Progenitor cell of endocrine pancreas (in vitro differentiated cells): Measurements from ENCODE around the gene IL17REL. TPM values are rescaled to one million over a fixed set of nuclear protein-coding genes. Genes with fewer than 3 reads are reported as not detected.

Experiments used
- DNase-seq: peaks from one replicate; pipeline ENCODE4 v3.0.0; 2021; ENCODE audit warnings: low spot score; ENCODE audit not compliant: unreplicated experiment
- H3K27ac Mint-ChIP-seq: 2 replicates; pipeline ENCODE4 v1.8.0; 2021; ENCODE audit warnings: mild to moderate bottlenecking, moderate library complexity, mixed read lengths
- H3K27me3 Mint-ChIP-seq: 2 replicates; pipeline ENCODE4 v1.8.0; 2021; ENCODE audit warnings: mixed read lengths
- H3K36me3 Mint-ChIP-seq: 2 replicates; pipeline ENCODE4 v1.8.0; 2022; ENCODE audit warnings: mixed read lengths; ENCODE audit not compliant: insufficient read depth
- H3K4me1 Mint-ChIP-seq: 2 replicates; pipeline ENCODE4 v1.8.0; 2021; ENCODE audit warnings: low read depth, mixed read lengths
- H3K4me3 Mint-ChIP-seq: 2 replicates; pipeline ENCODE4 v1.8.0; 2021; ENCODE audit warnings: low read depth, mild to moderate bottlenecking, moderate library complexity, mixed read lengths
- H3K9me3 Mint-ChIP-seq: 2 replicates; pipeline ENCODE4 v1.8.0; 2021; ENCODE audit warnings: low read depth, mixed read lengths
- total RNA-seq: library from RNA; stranded (reverse); gene quantifications from 2 replicates; pipeline ENCODE4 v1.2.1, GENCODE V29; 2021
- TF ChIP-seq, protein P1 (sequence below): fragments of 200-600 bp; sonication (generic); IDR thresholded peaks from one replicate; pipeline ENCODE4 v1.5.0; 2021; ENCODE audit warnings: antibody characterized with exemption, mild to moderate bottlenecking; ENCODE audit not compliant: unreplicated experiment

IL17REL gene
- total RNA-seq, 1 donor from 2014 or later: 0.10 TPM

DNA sequence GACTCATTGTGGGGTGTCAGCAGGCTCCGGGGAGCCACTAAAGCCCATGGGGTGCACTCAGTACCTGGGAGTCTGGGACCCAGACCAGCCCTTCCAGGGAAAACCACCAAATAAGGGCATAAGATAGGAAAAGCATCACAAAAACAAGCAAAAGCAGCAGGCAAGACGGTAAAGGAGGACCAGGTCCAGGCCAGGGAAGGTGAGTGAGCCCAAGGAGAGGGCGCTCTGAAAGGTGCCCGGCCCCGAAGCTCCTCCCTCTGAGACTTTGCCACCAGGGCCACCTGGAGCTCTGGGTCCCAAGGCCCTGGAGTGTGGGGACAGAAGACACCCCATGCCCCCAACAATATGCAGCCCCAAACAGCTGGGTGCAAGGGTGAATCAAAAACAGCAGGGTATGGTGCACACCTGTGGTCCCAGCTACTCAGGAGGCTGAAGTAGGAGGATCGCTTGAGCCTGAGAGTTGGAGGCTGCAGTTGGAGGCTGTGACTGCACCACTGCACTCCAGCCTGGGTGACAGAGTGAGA, 5.2 kb upstream of the IL17REL start:
- Mint-ChIP-seq H3K27ac (no peak overlapping the region), H3K36me3 (no peaks in the 10 kb centered on the region), H3K4me1 (peaks cover 1% of the 10 kb centered on the region), H3K27me3 (peaks cover 9% of the 10 kb centered on the region), H3K4me3 (no peak overlapping the region), H3K9me3 (no peaks in the 10 kb centered on the region)
- no peak for DNase-seq
- TF ChIP-seq, protein P1, sequence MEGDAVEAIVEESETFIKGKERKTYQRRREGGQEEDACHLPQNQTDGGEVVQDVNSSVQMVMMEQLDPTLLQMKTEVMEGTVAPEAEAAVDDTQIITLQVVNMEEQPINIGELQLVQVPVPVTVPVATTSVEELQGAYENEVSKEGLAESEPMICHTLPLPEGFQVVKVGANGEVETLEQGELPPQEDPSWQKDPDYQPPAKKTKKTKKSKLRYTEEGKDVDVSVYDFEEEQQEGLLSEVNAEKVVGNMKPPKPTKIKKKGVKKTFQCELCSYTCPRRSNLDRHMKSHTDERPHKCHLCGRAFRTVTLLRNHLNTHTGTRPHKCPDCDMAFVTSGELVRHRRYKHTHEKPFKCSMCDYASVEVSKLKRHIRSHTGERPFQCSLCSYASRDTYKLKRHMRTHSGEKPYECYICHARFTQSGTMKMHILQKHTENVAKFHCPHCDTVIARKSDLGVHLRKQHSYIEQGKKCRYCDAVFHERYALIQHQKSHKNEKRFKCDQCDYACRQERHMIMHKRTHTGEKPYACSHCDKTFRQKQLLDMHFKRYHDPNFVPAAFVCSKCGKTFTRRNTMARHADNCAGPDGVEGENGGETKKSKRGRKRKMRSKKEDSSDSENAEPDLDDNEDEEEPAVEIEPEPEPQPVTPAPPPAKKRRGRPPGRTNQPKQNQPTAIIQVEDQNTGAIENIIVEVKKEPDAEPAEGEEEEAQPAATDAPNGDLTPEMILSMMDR: no peak

DNA sequence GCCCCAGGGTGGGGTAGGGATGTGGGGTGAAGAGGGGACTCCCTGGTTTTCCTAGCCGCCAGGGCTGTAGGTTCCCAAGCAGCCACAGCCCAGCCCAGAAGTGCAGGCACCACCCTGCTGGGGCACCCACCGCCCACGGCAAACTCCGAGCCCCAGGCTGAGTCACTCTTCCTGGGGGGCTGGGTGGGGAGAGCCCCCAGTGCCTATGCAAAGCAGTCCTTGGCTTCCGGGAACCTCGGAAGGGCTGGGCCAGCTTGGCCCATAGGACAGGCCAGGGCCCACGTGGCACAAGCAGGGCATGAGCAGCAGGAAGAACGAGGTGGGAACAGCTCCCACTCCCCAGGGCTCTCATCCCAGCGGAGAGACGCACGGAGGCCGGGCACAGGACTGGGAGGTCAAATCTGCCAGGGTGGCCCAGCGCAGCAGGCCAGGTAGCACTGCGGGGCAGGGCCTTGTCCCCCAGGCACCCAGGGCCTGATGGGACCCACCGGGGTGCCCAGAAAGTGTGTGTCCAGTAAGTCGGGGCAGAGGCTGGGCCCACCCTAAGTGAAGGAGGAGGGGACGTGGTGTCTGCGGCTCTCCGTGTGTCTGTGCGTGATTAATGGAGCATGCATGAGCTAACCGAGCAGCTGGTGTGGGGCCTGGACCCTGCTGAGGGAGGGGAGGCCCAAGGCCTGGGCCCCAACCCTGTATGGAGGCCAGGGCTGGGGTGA, 4.6 kb upstream of the IL17REL start:
- H3K9me3 Mint-ChIP-seq: no peaks in the 10 kb centered on the region
- no peaks in the 10 kb centered on the region for H3K36me3 Mint-ChIP-seq
- no peak overlapping the region for H3K27ac Mint-ChIP-seq
- H3K4me1 Mint-ChIP-seq: peaks cover 1% of the 10 kb centered on the region
- TF ChIP-seq, protein P1: no peak
- H3K4me3 Mint-ChIP-seq: no peak overlapping the region
- H3K27me3 Mint-ChIP-seq: peaks cover 14% of the 10 kb centered on the region
- no peak for DNase-seq

DNA sequence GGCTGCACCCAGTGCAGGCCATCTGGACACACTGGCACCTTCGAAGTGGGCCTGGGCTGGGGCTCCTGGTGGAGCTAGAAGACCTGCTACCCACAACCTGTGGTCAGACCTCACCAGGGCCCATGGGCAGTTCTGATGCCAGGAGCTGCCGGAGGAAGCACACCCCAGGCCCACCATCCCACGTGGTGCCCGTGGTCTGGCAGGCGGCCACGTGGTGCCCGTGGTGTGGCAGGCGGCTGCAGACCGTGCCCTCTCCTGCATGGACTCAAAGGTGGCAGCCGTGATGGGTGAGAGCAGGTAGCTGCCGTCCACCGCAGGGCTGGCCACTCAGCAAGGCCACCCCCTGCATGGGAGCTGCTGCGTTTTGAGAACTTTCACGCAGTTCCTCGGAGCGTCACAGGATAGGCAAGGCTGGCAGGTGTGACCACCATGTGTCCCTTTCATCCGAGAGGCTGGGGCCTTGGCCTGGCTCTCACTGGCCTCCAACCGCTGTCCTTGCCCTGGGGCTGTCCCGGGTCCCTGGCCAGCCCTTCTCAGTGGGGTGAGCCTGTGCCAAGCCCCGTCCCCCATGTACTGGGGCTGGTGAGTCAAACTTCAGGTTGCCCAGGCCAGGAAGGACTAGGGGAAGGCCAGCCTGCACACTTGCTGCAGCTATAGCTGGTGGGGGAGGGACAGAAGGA, 3.9 kb upstream of the IL17REL start:
- Mint-ChIP-seq H3K27ac (no peak overlapping the region), H3K4me1 (peaks cover 1% of the 10 kb centered on the region), H3K27me3 (peaks cover 21% of the 10 kb centered on the region), H3K9me3 (no peaks in the 10 kb centered on the region), H3K4me3 (no peak overlapping the region), H3K36me3 (no peaks in the 10 kb centered on the region)
- DNase-seq: no peak
- TF ChIP-seq, protein P1: no peak

DNA sequence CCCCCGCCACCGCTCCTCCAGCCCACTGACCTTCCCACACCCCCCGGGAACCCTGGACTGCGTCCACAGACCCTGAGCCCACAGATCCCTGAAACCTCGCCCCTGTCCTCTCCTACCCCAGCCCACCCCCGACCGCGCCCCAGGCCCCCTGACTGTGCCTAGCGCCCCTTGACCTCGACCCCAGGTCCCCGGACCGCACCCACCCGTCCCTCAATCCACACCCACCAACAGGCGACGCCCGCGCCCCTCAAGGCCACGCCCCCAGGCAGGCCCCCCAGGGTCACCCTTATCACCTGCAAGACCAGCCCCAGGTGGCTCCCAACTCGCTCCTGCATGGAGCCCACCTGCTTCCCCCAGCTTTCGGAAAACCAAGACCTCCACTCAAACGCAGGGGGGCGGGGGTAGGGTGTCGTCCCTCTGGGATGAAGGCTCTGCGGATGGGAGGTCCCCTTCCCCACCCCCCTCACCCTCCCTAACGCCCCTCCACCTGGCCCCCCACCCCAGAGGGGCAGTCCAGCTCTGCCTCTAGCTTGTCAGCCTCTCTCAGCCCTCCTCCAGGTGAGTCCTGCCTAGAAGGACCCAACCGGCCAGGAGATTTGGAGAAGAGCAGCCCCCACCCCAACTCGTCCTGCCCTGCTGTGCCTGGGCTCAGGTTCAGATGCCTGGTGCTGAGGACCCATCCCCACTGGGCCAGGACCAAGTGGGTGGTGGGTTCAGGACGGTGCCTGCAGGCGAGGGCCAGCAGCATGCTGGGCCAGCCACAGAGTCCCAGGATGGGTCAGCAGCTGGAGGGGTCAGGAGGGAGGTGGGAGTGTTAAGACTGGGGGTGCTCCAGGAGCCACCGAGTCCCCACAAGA, 3.1 kb upstream of the IL17REL start:
- Mint-ChIP-seq H3K27ac (no peak overlapping the region), H3K36me3 (no peaks in the 10 kb centered on the region), H3K4me1 (peaks cover 1% of the 10 kb centered on the region), H3K27me3 (peaks cover 24% of the 10 kb centered on the region), H3K9me3 (no peaks in the 10 kb centered on the region), H3K4me3 (no peak overlapping the region)
- DNase-seq: no peak
- TF ChIP-seq, protein P1: no peak
